HEK293 (cell line): ENCODE measurements around the gene MLH1.

Experiments
- CTCF ChIP-seq: fragments of 450-650 bp; formaldehyde crosslinking; IDR thresholded peaks from 2 replicates; pipeline ENCODE4 v1.5.1; 2016; ENCODE audit warnings: missing biosample characterization, missing genetic modification characterization
- TCF7L2 ChIP-seq: IDR thresholded peaks from 2 replicates; pipeline ENCODE4 v1.6.1; 2011; ENCODE audit warnings: low read depth, mild to moderate bottlenecking, inconsistent platforms, low read length, moderate library complexity, borderline replicate concordance
- ZNF10 ChIP-seq: fragments of 450-650 bp; formaldehyde crosslinking; IDR thresholded peaks from 2 replicates; pipeline ENCODE4 v1.5.1; 2017; ENCODE audit warnings: missing biosample characterization, missing genetic modification characterization

GRCh38 chr3:36943601-36944000, 49.7 kb upstream of the MLH1 start:
- no peak for TF ChIP-seq CTCF
- no peak for TF ChIP-seq ZNF10
- TF ChIP-seq TCF7L2, result no peak
